Lower leg skin (tissue), 4 donors: ENCODE data around the gene ADAT3. TPM values are rescaled to one million over a fixed set of nuclear protein-coding genes. Genes with fewer than 3 reads are reported as not detected.

ENCODE experiments used
- total RNA-seq, 4 donors: library from RNA; depleted of rRNA; stranded (reverse); fragments of >200 nt; gene quantifications; one replicate each; pipeline ENCODE4 v1.1.0, GENCODE V29; 2016

The ADAT3 gene
- total RNA-seq, 4 donors from 2014 or later, result 20.1 to 27.3 (median 25.7) TPM

Other genes starting within 250 kb of the ADAT3 start
- not detected for gene ONECUT3, start 151.9 kb upstream of the ADAT3 start, total RNA-seq
- 1 to 10 TPM in 1 of 4 donors, under 1 TPM in 3; 0.30 to 1.2 (median 0.66) TPM for gene ATP8B3, start 93.1 kb upstream of the ADAT3 start, total RNA-seq
- 10 to 100 TPM; 32.9 to 51.1 (median 41.2) TPM for gene REXO1, start 56.9 kb upstream of the ADAT3 start, total RNA-seq
- 10 to 100 TPM in 3 of 4 donors, 1 to 10 TPM in 1; 9.0 to 16.2 (median 13.5) TPM for gene KLF16, start 41.8 kb upstream of the ADAT3 start, total RNA-seq
- 100 to 1,000 TPM; 154 to 201 (median 186) TPM for gene ABHD17A, start 19.9 kb upstream of the ADAT3 start, total RNA-seq
- gene SCAMP4, start within 50 bp of the ADAT3 start, total RNA-seq, result 100 to 1,000 TPM; 108 to 119 (median 113) TPM
- 10 to 100 TPM; 58.8 to 76.9 (median 63.1) TPM for gene CSNK1G2, start 35.8 kb downstream of the ADAT3 start, total RNA-seq
- 10 to 100 TPM; 85.0 to 99.3 (median 94.9) TPM for gene BTBD2, start 110.3 kb downstream of the ADAT3 start, total RNA-seq
- gene MKNK2, start 145.8 kb downstream of the ADAT3 start, total RNA-seq, result 100 to 1,000 TPM; 224 to 367 (median 251) TPM
- gene MOB3A, start 190.9 kb downstream of the ADAT3 start, total RNA-seq, result 10 to 100 TPM; 26.4 to 46.0 (median 34.5) TPM
- 1 to 10 TPM in 3 of 4 donors, under 1 TPM in 1; 0.25 to 8.8 (median 4.3) TPM for gene IZUMO4, start 191.5 kb downstream of the ADAT3 start, total RNA-seq
- gene AP3D1, start 246.2 kb downstream of the ADAT3 start, total RNA-seq, result 10 to 100 TPM; 46.5 to 84.7 (median 71.8) TPM